Testis (tissue), 2 donors: ENCODE data around the gene COQ9.

Experiments used
- CTCF ChIP-seq, 3 experiments: fragments of 450-650 bp in 2 of 3; fragments of 200-600 bp in 1 of 3; sonication (generic) in 1 of 3; IDR thresholded peaks; one replicate each; pipeline ENCODE4 v1.5.1; 2016 to 2019; ENCODE audit warnings: antibody characterized with exemption in 3 of 3, mild to moderate bottlenecking in 2 of 3, moderate library complexity in 1 of 3
- POLR2A ChIP-seq: fragments of 450-650 bp; IDR thresholded peaks from one replicate; pipeline ENCODE4 v1.6.1; 2017; ENCODE audit warnings: antibody characterized with exemption, mild to moderate bottlenecking, moderate library complexity

GRCh38 chr16:57470711-57471110 lies 23.4 kb downstream of the COQ9 start:
- no peak for TF ChIP-seq POLR2A
- TF ChIP-seq CTCF (IDR thresholded peaks at IDR 0.05) = no peak
